Measurements from ENCODE around the gene NCBP3. TPM values are rescaled to one million over a fixed set of nuclear protein-coding genes. Genes with fewer than 3 reads are reported as not detected.
A peak's percentile ranks its signal among the peaks of the same experiment; 100 is the strongest.
"Not testable (repeated sequence)": the region's sequence is repeated elsewhere in the genome, so short reads cannot be mapped to it uniquely, and the experiment has no call there.

Gene NCBP3
- total RNA-seq, 1 donor from 2014 or later: 8.2 TPM

DNA sequence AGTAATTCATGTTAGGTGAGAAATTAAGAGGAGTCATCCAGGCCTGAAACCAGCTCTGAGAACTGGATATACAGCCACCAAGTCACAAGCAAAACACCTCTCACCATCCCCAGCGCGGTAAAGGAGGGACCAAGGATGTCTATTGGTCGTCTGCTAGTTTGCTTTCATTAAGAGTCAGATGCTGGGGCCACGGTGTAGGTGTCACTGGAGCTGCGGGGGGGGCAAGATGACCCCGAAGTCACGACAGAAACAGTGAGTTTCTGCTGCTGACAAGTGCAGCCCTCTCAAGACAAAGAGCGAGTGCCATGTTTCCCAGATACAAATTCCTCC lies 790 bp downstream of the NCBP3 start:
- FAIRE-seq: no peak
- peak; percentile 13 for DNase-seq (ENCODE audit: low read depth)
- TF ChIP-seq, protein P1, sequence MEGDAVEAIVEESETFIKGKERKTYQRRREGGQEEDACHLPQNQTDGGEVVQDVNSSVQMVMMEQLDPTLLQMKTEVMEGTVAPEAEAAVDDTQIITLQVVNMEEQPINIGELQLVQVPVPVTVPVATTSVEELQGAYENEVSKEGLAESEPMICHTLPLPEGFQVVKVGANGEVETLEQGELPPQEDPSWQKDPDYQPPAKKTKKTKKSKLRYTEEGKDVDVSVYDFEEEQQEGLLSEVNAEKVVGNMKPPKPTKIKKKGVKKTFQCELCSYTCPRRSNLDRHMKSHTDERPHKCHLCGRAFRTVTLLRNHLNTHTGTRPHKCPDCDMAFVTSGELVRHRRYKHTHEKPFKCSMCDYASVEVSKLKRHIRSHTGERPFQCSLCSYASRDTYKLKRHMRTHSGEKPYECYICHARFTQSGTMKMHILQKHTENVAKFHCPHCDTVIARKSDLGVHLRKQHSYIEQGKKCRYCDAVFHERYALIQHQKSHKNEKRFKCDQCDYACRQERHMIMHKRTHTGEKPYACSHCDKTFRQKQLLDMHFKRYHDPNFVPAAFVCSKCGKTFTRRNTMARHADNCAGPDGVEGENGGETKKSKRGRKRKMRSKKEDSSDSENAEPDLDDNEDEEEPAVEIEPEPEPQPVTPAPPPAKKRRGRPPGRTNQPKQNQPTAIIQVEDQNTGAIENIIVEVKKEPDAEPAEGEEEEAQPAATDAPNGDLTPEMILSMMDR (IDR thresholded peaks at IDR 0.05; ENCODE audit: insufficient read depth, low read length, severe bottlenecking): no peak

DNA sequence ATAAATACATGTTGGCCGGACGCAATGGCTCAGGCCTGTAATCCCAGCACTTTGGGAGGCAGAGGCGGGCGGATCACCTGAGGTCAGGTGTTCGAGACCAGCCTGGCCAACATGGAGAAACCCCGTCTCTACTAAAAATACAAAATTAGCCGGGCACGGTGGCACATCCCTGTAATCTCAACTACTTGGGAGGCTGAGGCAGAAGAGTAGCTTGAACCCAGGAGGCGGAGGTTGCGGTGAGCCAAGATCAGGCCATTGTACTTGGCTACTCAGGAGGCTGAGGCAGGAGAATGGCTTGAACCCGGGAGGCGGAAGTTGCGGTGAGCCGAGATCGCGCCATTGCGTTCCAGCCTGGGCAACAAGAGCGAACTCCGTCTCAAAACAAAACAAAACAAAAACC lies 1.5 kb downstream of the NCBP3 start:
- DNase-seq (ENCODE audit: low read depth); H3K4me3 ChIP-seq (ENCODE audit: low read depth, low read length); H3K36me3 ChIP-seq (ENCODE audit: control insufficient read depth, insufficient read depth, low read length); FAIRE-seq; H3K27me3 ChIP-seq (ENCODE audit: control insufficient read depth, insufficient read depth, low read length): not testable (repeated sequence)

More for the DNA sequence above, 790 bp downstream of the NCBP3 start:
- Histone ChIP-seq H3K36me3 (ENCODE audit: control insufficient read depth, insufficient read depth, low read length) (peaks cover 7% of the 10 kb centered on the region), H3K27me3 (ENCODE audit: control insufficient read depth, insufficient read depth, low read length) (no peaks in the 10 kb centered on the region), H3K4me3 (ENCODE audit: low read depth, low read length) (peak overlapping the region; percentile 93)

DNA sequence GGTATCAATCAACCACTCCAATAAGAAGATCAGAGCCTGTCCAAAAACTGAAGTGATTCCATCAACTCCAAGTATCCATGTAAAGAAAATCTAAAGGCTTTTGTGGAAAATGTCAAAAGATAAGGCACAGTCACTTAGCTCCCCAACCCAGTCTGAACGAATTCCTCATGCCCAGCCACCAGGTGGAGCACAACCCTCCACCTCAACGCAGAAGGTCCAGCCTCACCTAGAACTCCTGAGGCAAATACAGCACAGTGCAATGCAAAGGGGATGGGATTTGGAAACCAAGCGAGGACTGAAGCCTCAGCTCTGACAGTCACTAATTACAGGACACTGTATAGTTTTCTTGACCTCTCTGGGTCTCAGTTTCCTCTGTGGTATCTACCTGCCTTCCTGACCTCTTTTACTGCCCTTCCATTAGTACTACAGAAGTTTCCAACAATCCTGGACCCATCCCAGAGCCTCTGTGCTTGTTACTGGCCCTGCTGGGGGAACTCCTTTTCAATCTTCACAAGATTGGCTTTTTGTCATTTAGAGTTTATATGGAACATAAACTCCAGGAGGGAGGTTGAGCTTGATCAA lies 2.0 kb downstream of the NCBP3 start:
- TF ChIP-seq, protein P1 (IDR thresholded peaks at IDR 0.05; ENCODE audit: insufficient read depth, low read length, severe bottlenecking): peak; percentile 81
- FAIRE-seq (peak; percentile 92), DNase-seq (ENCODE audit: low read depth) (peak; percentile 55)
- H3K4me3 ChIP-seq (ENCODE audit: low read depth, low read length): no peak overlapping the region
- H3K36me3 ChIP-seq (ENCODE audit: control insufficient read depth, insufficient read depth, low read length): peaks cover 8% of the 10 kb centered on the region
- no peaks in the 10 kb centered on the region for H3K27me3 ChIP-seq (ENCODE audit: control insufficient read depth, insufficient read depth, low read length)

DNA sequence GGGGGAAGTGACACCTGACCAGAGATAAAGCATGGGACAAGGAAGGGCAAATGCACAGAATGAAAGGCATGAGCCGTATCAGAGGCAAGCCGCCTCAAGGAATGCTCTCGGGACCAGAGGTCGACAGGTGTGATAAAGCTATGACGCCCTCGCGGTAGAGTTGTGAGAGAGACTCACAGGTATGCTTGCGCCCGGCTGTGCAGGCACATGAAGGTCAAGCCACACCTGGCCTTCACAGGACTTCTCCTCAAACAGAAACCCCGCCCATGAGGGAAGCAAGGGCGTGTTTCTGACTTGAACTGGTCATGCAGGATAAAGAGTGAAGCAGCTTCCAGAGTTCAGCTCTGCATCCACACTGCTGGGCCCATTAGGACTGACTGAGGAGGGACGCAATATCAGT lies 7.8 kb downstream of the NCBP3 start:
- TF ChIP-seq, protein P1 (IDR thresholded peaks at IDR 0.05; ENCODE audit: insufficient read depth, low read length, severe bottlenecking): no peak
- FAIRE-seq: peak; percentile 23
- peak; percentile 5 for DNase-seq (ENCODE audit: low read depth)

DNA sequence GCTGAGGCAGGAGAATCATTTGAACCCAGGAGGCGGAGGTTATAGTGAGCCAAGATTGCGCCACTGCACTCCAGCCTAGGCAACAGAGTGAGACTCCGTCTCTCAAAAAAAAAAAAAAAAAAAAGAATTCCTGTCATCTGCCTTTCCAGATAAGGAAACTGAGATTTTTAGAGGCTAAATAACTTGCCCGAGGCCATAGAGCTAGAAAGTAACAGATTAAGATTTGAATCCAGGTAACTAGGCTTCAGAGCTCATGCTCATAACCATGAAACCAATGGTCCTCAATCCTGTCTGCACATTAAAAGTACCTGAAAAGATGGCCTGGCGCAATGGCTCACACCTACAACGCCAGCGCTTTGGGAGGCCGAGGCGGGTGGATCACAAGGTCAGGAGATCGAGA lies 9.5 kb downstream of the NCBP3 start:
- TF ChIP-seq, protein P1 (IDR thresholded peaks at IDR 0.05; ENCODE audit: insufficient read depth, low read length, severe bottlenecking): no peak
- Histone ChIP-seq H3K27me3 (ENCODE audit: control insufficient read depth, insufficient read depth, low read length) (no peaks in the 10 kb centered on the region), H3K4me3 (ENCODE audit: low read depth, low read length) (no peak overlapping the region), H3K36me3 (ENCODE audit: control insufficient read depth, insufficient read depth, low read length) (peaks cover 16% of the 10 kb centered on the region)
- FAIRE-seq (no peak), DNase-seq (ENCODE audit: low read depth) (no peak)

More for the DNA sequence above, 7.8 kb downstream of the NCBP3 start:
- Histone ChIP-seq H3K27me3 (ENCODE audit: control insufficient read depth, insufficient read depth, low read length) (no peaks in the 10 kb centered on the region), H3K36me3 (ENCODE audit: control insufficient read depth, insufficient read depth, low read length) (peaks cover 18% of the 10 kb centered on the region), H3K4me3 (ENCODE audit: low read depth, low read length) (no peak overlapping the region)

DNA sequence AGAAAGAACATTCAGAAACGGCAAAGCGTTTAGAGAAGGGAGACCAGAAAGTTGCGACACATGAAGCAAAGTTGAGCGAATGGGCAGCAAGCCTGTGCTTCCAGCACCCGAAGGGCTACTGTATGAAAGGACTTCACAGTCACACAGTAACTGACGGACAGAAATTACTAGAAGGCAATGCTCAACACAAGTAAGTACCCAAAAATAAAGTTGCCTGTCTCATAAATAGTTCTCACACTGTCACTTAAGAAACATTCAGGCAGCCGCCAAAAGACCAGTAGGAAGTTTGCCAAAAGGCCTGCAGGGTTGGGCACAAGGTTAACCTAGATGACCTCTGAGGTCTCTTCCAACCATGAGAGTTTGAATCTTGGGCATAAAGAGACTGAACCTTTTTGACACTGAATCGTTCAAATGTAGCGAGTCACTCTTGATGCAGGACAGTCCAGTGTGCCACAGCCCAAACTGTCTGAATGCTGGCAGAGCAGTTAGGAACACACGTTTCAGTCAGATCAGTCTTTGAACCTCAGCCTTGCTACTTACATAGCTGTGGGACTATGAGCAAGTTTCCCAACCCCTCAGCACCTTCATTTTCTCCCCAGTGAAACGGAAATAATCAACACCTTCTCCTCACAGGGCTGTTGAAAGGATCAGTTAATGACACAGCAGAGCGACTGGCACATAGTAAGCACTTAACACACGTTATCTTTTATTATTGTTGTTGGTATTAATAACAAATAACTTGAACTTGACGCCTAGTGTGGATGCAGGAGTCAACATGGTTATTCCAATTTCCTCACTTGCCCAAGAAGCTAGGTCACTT lies 10.4 kb downstream of the NCBP3 start:
- no peaks in the 10 kb centered on the region for H3K27me3 ChIP-seq (ENCODE audit: control insufficient read depth, insufficient read depth, low read length)
- H3K4me3 ChIP-seq (ENCODE audit: low read depth, low read length): no peak overlapping the region
- peaks cover 14% of the 10 kb centered on the region for H3K36me3 ChIP-seq (ENCODE audit: control insufficient read depth, insufficient read depth, low read length)
- FAIRE-seq (peak; percentile 90), DNase-seq (ENCODE audit: low read depth) (no peak)
- TF ChIP-seq, protein P1 (IDR thresholded peaks at IDR 0.05; ENCODE audit: insufficient read depth, low read length, severe bottlenecking): no peak

Data from bronchial epithelial cell (primary cell).